ENCODE results near the gene LHFPL3.

The LHFPL3 gene

GRCh38 chr7:104943502-104944343 lies 615.3 kb downstream of the LHFPL3 start:
- peak overlapping the region; percentile 52 to 61 for H3K4me3 ChIP-seq (ENCODE audit: low read depth in 1 of 2, low read length in 1 of 2)
- H3K27me3 ChIP-seq: no peaks in the 10 kb centered on the region
- peaks cover 46 to 48% of the 10 kb centered on the region in 2 experiments for H3K4me1 ChIP-seq (ENCODE audit: control insufficient read depth in 1 of 2, insufficient read depth in 1 of 2, low read depth in 1 of 2, low read length in 1 of 2)

DNA sequence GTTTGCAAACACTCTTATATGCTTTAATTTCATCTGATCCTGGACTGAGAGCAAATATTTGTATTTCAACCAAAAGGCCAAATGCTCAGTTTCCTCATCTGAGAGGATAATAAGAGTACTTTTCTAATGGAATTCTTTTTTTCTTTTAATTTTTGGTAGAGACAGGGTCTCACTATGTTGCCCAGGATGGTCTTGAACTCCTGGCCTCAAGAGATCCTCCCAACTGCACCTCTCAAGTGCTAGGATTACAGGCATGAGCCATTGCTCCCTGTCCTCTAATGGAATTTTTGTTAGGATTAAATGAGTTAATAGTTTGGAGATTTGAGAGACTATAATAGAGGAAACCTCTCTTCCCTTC lies 617.2 kb downstream of the LHFPL3 start:
- TF ChIP-seq, protein P1, sequence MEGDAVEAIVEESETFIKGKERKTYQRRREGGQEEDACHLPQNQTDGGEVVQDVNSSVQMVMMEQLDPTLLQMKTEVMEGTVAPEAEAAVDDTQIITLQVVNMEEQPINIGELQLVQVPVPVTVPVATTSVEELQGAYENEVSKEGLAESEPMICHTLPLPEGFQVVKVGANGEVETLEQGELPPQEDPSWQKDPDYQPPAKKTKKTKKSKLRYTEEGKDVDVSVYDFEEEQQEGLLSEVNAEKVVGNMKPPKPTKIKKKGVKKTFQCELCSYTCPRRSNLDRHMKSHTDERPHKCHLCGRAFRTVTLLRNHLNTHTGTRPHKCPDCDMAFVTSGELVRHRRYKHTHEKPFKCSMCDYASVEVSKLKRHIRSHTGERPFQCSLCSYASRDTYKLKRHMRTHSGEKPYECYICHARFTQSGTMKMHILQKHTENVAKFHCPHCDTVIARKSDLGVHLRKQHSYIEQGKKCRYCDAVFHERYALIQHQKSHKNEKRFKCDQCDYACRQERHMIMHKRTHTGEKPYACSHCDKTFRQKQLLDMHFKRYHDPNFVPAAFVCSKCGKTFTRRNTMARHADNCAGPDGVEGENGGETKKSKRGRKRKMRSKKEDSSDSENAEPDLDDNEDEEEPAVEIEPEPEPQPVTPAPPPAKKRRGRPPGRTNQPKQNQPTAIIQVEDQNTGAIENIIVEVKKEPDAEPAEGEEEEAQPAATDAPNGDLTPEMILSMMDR (IDR thresholded peaks at IDR 0.05): no peak
- Histone ChIP-seq H3K27me3 (no peaks in the 10 kb centered on the region), H3K4me3 (ENCODE audit: low read depth in 1 of 2, low read length in 1 of 2) (peak overlapping the region; percentile 52 to 61), H3K36me3 (no peaks in the 10 kb centered on the region), H3K9me3 (no peaks in the 10 kb centered on the region), H3K4me1 (ENCODE audit: control insufficient read depth in 1 of 2, insufficient read depth in 1 of 2, low read depth in 1 of 2, low read length in 1 of 2) (peaks cover 46 to 48% of the 10 kb centered on the region in 2 experiments), H3K27ac (peak overlapping the region; percentile 94)

More at GRCh38 chr7:104943502-104944343, 615.3 kb downstream of the LHFPL3 start:
- Histone ChIP-seq H3K27ac (peak overlapping the region; percentile 94), H3K9me3 (no peaks in the 10 kb centered on the region), H3K36me3 (no peaks in the 10 kb centered on the region)
- TF ChIP-seq, protein P1 (IDR thresholded peaks at IDR 0.05): no peak

DNA sequence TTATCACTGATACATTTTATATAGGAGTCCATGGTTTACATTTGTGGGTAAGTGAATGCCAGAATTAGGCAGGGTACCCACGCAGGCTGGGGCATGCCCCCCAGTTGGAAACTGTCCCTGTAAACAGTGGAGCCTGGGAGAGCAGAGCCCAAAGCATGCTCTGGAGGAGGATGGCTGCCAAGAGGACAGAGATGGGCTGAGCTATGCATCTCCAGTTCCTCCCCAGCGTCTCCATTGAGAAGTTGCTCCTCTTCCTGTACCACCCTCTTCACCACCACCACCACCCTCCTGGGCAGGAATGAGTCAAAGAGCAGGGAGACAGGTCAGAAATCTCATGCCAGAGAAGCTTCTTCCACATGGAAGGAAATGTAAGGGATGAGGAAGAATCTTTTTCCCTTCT lies 617.9 kb downstream of the LHFPL3 start:
- Histone ChIP-seq H3K4me1 (ENCODE audit: control insufficient read depth in 1 of 2, insufficient read depth in 1 of 2, low read depth in 1 of 2, low read length in 1 of 2) (peaks cover 39 to 45% of the 10 kb centered on the region in 2 experiments), H3K36me3 (no peaks in the 10 kb centered on the region), H3K27me3 (no peaks in the 10 kb centered on the region), H3K9me3 (no peaks in the 10 kb centered on the region), H3K27ac (peak overlapping the region; percentile 94), H3K4me3 (ENCODE audit: low read depth in 1 of 2, low read length in 1 of 2) (no peak overlapping the region)
- TF ChIP-seq, protein P1 (IDR thresholded peaks at IDR 0.05): no peak

- Histone ChIP-seq H3K36me3 (no peaks in the 10 kb centered on the region), H3K4me3 (ENCODE audit: low read depth in 1 of 2, low read length in 1 of 2) (no peak overlapping the region), H3K27ac (no peak overlapping the region), H3K4me1 (ENCODE audit: control insufficient read depth in 1 of 2, insufficient read depth in 1 of 2, low read depth in 1 of 2, low read length in 1 of 2) (peaks cover 16% of the 10 kb centered on the region in 2 experiments), H3K27me3 (no peaks in the 10 kb centered on the region), H3K9me3 (no peaks in the 10 kb centered on the region)
- TF ChIP-seq, protein P1 (IDR thresholded peaks at IDR 0.05): no peak
Observed at GRCh38 chr7:104950006-104950405, 621.6 kb downstream of the LHFPL3 start.

DNA sequence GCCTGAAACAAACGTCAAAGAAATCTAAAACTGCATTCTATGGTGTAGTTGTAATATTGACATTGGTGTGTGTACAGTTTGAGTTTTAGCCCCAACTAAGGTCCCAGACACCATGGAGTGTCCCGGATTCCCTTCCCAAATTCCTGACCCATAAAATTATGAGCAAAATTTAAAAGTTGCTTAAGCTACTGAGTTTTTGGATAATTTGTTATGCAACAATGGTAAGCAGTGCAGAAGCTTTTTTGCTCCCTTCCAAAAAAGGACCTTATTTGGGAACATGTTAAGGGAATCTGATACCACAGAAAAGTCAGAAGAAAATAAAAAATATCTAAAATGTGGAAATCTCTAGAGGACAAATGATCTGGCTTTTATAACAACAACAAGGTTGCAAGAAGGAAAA lies 622.4 kb downstream of the LHFPL3 start:
- Histone ChIP-seq H3K27me3 (no peaks in the 10 kb centered on the region), H3K4me3 (ENCODE audit: low read depth in 1 of 2, low read length in 1 of 2) (no peak overlapping the region), H3K36me3 (no peaks in the 10 kb centered on the region), H3K27ac (no peak overlapping the region), H3K4me1 (ENCODE audit: control insufficient read depth in 1 of 2, insufficient read depth in 1 of 2, low read depth in 1 of 2, low read length in 1 of 2) (peaks cover 8 to 9% of the 10 kb centered on the region in 2 experiments), H3K9me3 (no peaks in the 10 kb centered on the region)
- TF ChIP-seq, protein P1 (IDR thresholded peaks at IDR 0.05): no peak

Data from neutrophil (primary cell).